A549 (cell line): ENCODE measurements around the gene PGA5. TPM values are rescaled to one million over a fixed set of nuclear protein-coding genes. Genes with fewer than 3 reads are reported as not detected.

Experiments
- ATAC-seq, 2 experiments: fragments of 200-7000 bp in 1 of 2; fragments of >200 bp in 1 of 2; cut with Nextera tagmentation in 1 of 2; cut with Tn5 transposase in 1 of 2; 3 replicates each; pipeline versions ENCODE4 v1.8.0 to v1.9.1; 2018 to 2020; ENCODE audit warnings: mild to moderate bottlenecking in 1 of 2, moderate library complexity in 1 of 2
- CTCF ChIA-PET: fragments of 300-600 bp; sonication (Branson Sonifier 250); formaldehyde crosslinking; extraction: SDS; loops from one replicate; lab custom pipeline; 2021; ENCODE audit warnings: antibody characterized with exemption, inconsistent platforms; lab: Yijun Ruan, JAX
- POLR2A ChIA-PET: fragments of 350-600 bp; formaldehyde crosslinking; extraction: SDS; loops from one replicate; lab custom pipeline; 2021; ENCODE audit warnings: antibody characterized with exemption, inconsistent platforms; lab: Yijun Ruan, JAX
- DNase-seq, 2 experiments: peaks; one replicate each; pipeline versions ENCODE4 v3.0.0 to v3.0.0-alpha.2; 2011 to 2016; ENCODE audit warnings: low read depth in 1 of 2, low spot score in 1 of 2
- FAIRE-seq: peaks from 2 replicates; lab custom pipeline; 2011; peaks lifted over from hg19 to GRCh38; lab: Jason Lieb, UNC
- H3K27ac ChIP-seq, 2 experiments: fragments of >200 bp; sonication (Bioruptor Twin); formaldehyde crosslinking; 3 replicates each; pipeline ENCODE4 v1.5.1; 2016 to 2017
- H3K4me1 ChIP-seq: fragments of >200 bp; sonication (Bioruptor Twin); formaldehyde crosslinking; 3 replicates; pipeline ENCODE4 v1.6.1; 2016
- H3K4me2 ChIP-seq: fragments of >200 bp; sonication (Bioruptor Twin); formaldehyde crosslinking; 3 replicates; pipeline ENCODE4 v1.6.1; 2016
- H3K4me3 ChIP-seq: fragments of >200 bp; sonication (Bioruptor Twin); formaldehyde crosslinking; 3 replicates; pipeline ENCODE4 v1.5.1; 2016
- H3K9me3 ChIP-seq: fragments of >200 bp; sonication (Bioruptor Twin); formaldehyde crosslinking; 3 replicates; pipeline ENCODE4 v1.6.1; 2016
- CHD2 ChIP-seq: fragments of 150-350 bp; IDR thresholded peaks from 2 replicates; pipeline ENCODE4 v1.6.1; 2014; ENCODE audit warnings: low read length; ENCODE audit not compliant: partially characterized antibody
- FOSB ChIP-seq: fragments of 250-450 bp; sonication (Bioruptor Pico); IDR thresholded peaks from 2 replicates; pipeline ENCODE4 v1.5.0; 2020; ENCODE audit warnings: mild to moderate bottlenecking, moderate library complexity
- FOSL2 ChIP-seq, 2 experiments: fragments of 450-650 bp in 1 of 2; fragments of >200 bp in 1 of 2; sonication (Bioruptor Twin) in 1 of 2; formaldehyde crosslinking; IDR thresholded peaks; 2 replicates each; pipeline versions ENCODE4 v1.5.0 to v1.6.1; 2016 to 2020; ENCODE audit warnings: mild to moderate bottlenecking in 1 of 2, moderate library complexity in 1 of 2
- FOXS1 ChIP-seq: fragments of 250-450 bp; sonication (Bioruptor Pico); IDR thresholded peaks from 2 replicates; pipeline ENCODE4 v1.5.0; 2020; ENCODE audit warnings: mild to moderate bottlenecking, moderate library complexity
- HOXB5 ChIP-seq: fragments of 250-450 bp; sonication (Bioruptor Pico); IDR thresholded peaks from 2 replicates; pipeline ENCODE4 v1.5.0; 2020; ENCODE audit warnings: mild to moderate bottlenecking, moderate library complexity
- NR3C1 ChIP-seq: fragments of >200 bp; sonication (Bioruptor Twin); formaldehyde crosslinking; IDR thresholded peaks from 3 replicates; pipeline ENCODE4 v1.6.1; 2017
- RARB ChIP-seq: fragments of 250-450 bp; sonication (Bioruptor Pico); IDR thresholded peaks from 2 replicates; pipeline ENCODE4 v1.8.0; 2021; ENCODE audit warnings: mild to moderate bottlenecking, moderate library complexity
- TFCP2L1 ChIP-seq: fragments of 250-450 bp; sonication (Bioruptor Pico); IDR thresholded peaks from 2 replicates; pipeline ENCODE4 v1.5.0; 2021; ENCODE audit warnings: mild to moderate bottlenecking
- ZC3H11A ChIP-seq: fragments of 450-650 bp; IDR thresholded peaks from 2 replicates; pipeline ENCODE4 v1.6.1; 2014; ENCODE audit warnings: antibody characterized with exemption, mild to moderate bottlenecking
- ZFP36 ChIP-seq: fragments of 450-650 bp; IDR thresholded peaks from 2 replicates; pipeline ENCODE4 v1.6.1; 2014; ENCODE audit warnings: borderline replicate concordance; ENCODE audit not compliant: partially characterized antibody
- WGBS: methylation state at CpG from one replicate; pipeline ENCODE4 v1.1.6; 2017; ENCODE audit errors: missing lambda C conversion rate; 5-methylcytosine and 5-hydroxymethylcytosine counted together
- polyA plus RNA-seq, 4 experiments: library from polyadenylated mRNA; depleted of rRNA in 3 of 4; stranded (reverse); fragments of >200 nt; fragmentation: RNase III in 1 of 4; extraction: RNeasy Plus Mini Kit Qiagen cat#74134 plus additional on column Dnase treatment in 1 of 4; gene quantifications; 2 replicates in 3 of 4; 3 replicates in 1 of 4; pipeline ENCODE4 v1.2.3, GENCODE V29; 2011 to 2017
- TF ChIP-seq, protein P1 (sequence below): IDR thresholded peaks from 2 replicates; pipeline ENCODE4 v1.6.1; 2012; ENCODE audit warnings: low read depth, borderline replicate concordance
- TF ChIP-seq, protein P2 (sequence below): fragments of 250-450 bp; sonication (Bioruptor Pico); IDR thresholded peaks from 2 replicates; pipeline ENCODE4 v1.5.0; 2020; ENCODE audit warnings: low read depth, mild to moderate bottlenecking, moderate library complexity
- TF ChIP-seq, protein P3 (sequence below): fragments of 450-650 bp; IDR thresholded peaks from 2 replicates; pipeline ENCODE4 v1.6.1; 2014; ENCODE audit warnings: antibody characterized with exemption
- TF ChIP-seq, protein P4 (sequence below): fragments of 250-450 bp; sonication (Bioruptor Pico); IDR thresholded peaks from 2 replicates; pipeline ENCODE4 v1.5.0; 2021; ENCODE audit warnings: mild to moderate bottlenecking, moderate library complexity, borderline replicate concordance
- TF ChIP-seq, protein P5 (sequence below): fragments of 150-350 bp; IDR thresholded peaks from 2 replicates; pipeline ENCODE4 v1.6.1; 2014; ENCODE audit warnings: low read depth, mild to moderate bottlenecking, low read length

The PGA5 gene
- polyA plus RNA-seq, 2 of the 4 experiments (the other 2 are of a cell fraction), result not detected

DNA sequence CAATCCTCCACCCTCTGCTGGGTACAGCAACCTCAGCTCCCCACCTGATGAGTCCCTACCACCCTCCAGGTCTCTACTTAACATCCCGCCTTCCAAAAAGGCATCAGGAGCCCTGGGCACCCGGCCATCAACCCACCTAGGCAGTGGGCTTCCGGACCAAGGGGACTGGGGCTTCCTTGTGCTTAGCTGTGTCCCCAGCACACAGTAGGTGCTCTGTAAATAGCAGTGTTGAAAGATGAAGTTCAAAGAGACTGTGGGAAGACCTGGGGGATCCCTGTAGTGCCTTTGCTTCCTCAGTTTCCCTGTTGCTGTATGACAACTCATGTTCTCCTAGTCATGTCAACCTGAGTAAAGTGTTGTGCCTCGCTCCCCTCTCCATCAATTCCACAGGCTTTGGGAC lies 33.1 kb downstream of the PGA5 start:
- 75% methylated on average over 4 of the region's 4 CpGs for WGBS
- H3K4me3 ChIP-seq, result no peak overlapping the region
- TF ChIP-seq RARB (CRISPR knock-in tag) (no peak), ZFP36 (no peak), TFCP2L1 (CRISPR knock-in tag) (no peak), FOSL2 (IDR thresholded peaks at IDR 0.05) (no peak), FOSL2 (CRISPR knock-in tag; IDR thresholded peaks at IDR 0.05) (no peak)
- TF ChIP-seq, protein P1, sequence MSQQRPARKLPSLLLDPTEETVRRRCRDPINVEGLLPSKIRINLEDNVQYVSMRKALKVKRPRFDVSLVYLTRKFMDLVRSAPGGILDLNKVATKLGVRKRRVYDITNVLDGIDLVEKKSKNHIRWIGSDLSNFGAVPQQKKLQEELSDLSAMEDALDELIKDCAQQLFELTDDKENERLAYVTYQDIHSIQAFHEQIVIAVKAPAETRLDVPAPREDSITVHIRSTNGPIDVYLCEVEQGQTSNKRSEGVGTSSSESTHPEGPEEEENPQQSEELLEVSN, result no peak
- FAIRE-seq (no peak), ATAC-seq (no peak), DNase-seq (no peak)
- H3K9me3 ChIP-seq, result no peaks in the 10 kb centered on the region
- no peaks in the 10 kb centered on the region for H3K4me1 ChIP-seq
- ChIA-PET POLR2A (no interaction called here), CTCF (interaction anchor here (0.9 to 2.5 kb wide), 3 partner anchors 11 to 62 kb away, joined by 3 to 8 read pairs (median 3); no protein-coding TSS in a partner anchor)
- no peak overlapping the region for H3K27ac ChIP-seq
- H3K4me2 ChIP-seq, result no peak overlapping the region

DNA sequence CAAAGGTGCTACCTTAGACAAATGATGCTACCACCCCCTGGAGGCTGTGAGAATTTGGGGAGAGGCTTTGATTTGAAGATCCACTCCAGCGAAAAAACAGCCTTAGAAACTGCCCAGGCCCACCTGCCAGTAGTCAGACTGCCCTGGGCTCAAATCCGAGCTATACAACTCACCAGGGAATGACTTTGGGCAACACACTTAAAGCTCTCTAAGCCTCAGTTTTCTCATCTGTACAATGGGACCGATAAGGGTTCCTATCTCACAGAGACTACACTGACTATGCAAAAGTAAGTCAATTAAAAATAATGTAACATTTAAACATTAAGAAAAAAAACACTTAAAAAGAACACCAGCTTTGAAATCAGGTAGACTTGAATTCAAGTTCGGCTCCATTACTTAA lies 34.2 kb downstream of the PGA5 start:
- H3K27ac ChIP-seq, result no peak overlapping the region
- DNase-seq (no peak), ATAC-seq (no peak), FAIRE-seq (no peak)
- CTCF ChIA-PET, result interaction anchor here (1.5 to 2.5 kb wide), 2 partner anchors 18 to 61 kb away, joined by 4 to 8 read pairs; no protein-coding TSS in a partner anchor
- POLR2A ChIA-PET, result interaction anchor here (0.6 kb wide), 1 partner anchor 15 kb away, joined by 3 read pairs; no protein-coding TSS in a partner anchor
- no peaks in the 10 kb centered on the region for H3K4me1 ChIP-seq
- TF ChIP-seq, protein P2, sequence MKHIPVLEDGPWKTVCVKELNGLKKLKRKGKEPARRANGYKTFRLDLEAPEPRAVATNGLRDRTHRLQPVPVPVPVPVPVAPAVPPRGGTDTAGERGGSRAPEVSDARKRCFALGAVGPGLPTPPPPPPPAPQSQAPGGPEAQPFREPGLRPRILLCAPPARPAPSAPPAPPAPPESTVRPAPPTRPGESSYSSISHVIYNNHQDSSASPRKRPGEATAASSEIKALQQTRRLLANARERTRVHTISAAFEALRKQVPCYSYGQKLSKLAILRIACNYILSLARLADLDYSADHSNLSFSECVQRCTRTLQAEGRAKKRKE (CRISPR knock-in tag), result no peak
- TF ChIP-seq, protein P3, sequence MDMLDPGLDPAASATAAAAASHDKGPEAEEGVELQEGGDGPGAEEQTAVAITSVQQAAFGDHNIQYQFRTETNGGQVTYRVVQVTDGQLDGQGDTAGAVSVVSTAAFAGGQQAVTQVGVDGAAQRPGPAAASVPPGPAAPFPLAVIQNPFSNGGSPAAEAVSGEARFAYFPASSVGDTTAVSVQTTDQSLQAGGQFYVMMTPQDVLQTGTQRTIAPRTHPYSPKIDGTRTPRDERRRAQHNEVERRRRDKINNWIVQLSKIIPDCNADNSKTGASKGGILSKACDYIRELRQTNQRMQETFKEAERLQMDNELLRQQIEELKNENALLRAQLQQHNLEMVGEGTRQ, result no peak
- TF ChIP-seq HOXB5, result no peak
- TF ChIP-seq, protein P4, sequence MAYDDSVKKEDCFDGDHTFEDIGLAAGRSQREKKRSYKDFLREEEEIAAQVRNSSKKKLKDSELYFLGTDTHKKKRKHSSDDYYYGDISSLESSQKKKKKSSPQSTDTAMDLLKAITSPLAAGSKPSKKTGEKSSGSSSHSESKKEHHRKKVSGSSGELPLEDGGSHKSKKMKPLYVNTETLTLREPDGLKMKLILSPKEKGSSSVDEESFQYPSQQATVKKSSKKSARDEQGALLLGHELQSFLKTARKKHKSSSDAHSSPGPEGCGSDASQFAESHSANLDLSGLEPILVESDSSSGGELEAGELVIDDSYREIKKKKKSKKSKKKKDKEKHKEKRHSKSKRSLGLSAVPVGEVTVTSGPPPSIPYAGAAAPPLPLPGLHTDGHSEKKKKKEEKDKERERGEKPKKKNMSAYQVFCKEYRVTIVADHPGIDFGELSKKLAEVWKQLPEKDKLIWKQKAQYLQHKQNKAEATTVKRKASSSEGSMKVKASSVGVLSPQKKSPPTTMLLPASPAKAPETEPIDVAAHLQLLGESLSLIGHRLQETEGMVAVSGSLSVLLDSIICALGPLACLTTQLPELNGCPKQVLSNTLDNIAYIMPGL (CRISPR knock-in tag), result no peak
- TF ChIP-seq, protein P1, result no peak
- no peak for TF ChIP-seq FOSB (CRISPR knock-in tag)
- no peak for TF ChIP-seq FOXS1 (CRISPR knock-in tag)
- TF ChIP-seq, protein P5, sequence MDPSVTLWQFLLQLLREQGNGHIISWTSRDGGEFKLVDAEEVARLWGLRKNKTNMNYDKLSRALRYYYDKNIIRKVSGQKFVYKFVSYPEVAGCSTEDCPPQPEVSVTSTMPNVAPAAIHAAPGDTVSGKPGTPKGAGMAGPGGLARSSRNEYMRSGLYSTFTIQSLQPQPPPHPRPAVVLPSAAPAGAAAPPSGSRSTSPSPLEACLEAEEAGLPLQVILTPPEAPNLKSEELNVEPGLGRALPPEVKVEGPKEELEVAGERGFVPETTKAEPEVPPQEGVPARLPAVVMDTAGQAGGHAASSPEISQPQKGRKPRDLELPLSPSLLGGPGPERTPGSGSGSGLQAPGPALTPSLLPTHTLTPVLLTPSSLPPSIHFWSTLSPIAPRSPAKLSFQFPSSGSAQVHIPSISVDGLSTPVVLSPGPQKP, result no peak
- TF ChIP-seq NR3C1, result no peak
- no peak for TF ChIP-seq CHD2
- TF ChIP-seq ZC3H11A, result no peak
- H3K4me3 ChIP-seq, result no peak overlapping the region
- H3K4me2 ChIP-seq, result no peak overlapping the region
- H3K9me3 ChIP-seq, result no peaks in the 10 kb centered on the region
- 43% methylated on average over 4 of the region's 4 CpGs for WGBS
